ENCODE measurements around the gene MCU.

DNA sequence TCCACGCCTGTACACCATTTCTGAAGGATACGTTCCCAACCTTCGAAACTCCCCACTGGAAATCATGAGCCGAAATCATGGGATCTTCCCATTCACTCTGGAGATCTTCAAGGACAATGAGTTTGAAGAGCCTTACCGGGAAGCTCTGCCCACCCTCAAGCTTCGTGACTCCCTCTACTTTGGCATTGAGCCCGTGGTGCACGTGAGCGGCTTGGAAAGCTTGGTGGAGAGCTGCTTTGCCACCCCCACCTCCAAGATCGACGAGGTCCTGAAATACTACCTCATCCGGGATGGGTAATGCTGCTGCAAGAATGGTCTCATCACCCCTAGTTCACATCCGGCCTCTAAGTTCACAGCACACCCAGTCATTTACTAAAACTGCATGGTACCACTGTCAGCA, 232.4 kb downstream of the MCU start:
- no peak for TF ChIP-seq TAF1 (IDR thresholded peaks at IDR 0.05; ENCODE audit: borderline replicate concordance, low read depth, low read length)
- no peak for TF ChIP-seq POLR2AphosphoS5 (IDR thresholded peaks at IDR 0.05; ENCODE audit: low read depth, low read length)
- no peak for TF ChIP-seq POLR2A (IDR thresholded peaks at IDR 0.05; ENCODE audit: low read depth, low read length)

All from GM12892 (cell line).